ENCODE measurements around the gene WWC2. TPM values are rescaled to one million over a fixed set of nuclear protein-coding genes. Genes with fewer than 3 reads are reported as not detected.
"Not testable (repeated sequence)": the region's sequence is repeated elsewhere in the genome, so short reads cannot be mapped to it uniquely, and the experiment has no call there.

WWC2 gene
- total RNA-seq, 2 donors from 2014 or later = 4.3 to 6.8 TPM

GRCh38 chr4:183110244-183110643, 11.2 kb downstream of the WWC2 start:
- DNase-seq = no peak
- Histone ChIP-seq H3K36me3 (no peaks in the 10 kb centered on the region), H3K27ac (no peak overlapping the region), H3K9me3 (no peaks in the 10 kb centered on the region), H3K27me3 (no peaks in the 10 kb centered on the region), H3K9ac (ENCODE audit: low read depth in 2 of 2, low read length in 2 of 2) (no peak overlapping the region), H3K4me3 (no peak overlapping the region), H3K4me1 (no peaks in the 10 kb centered on the region)
- TF ChIP-seq, protein P1, sequence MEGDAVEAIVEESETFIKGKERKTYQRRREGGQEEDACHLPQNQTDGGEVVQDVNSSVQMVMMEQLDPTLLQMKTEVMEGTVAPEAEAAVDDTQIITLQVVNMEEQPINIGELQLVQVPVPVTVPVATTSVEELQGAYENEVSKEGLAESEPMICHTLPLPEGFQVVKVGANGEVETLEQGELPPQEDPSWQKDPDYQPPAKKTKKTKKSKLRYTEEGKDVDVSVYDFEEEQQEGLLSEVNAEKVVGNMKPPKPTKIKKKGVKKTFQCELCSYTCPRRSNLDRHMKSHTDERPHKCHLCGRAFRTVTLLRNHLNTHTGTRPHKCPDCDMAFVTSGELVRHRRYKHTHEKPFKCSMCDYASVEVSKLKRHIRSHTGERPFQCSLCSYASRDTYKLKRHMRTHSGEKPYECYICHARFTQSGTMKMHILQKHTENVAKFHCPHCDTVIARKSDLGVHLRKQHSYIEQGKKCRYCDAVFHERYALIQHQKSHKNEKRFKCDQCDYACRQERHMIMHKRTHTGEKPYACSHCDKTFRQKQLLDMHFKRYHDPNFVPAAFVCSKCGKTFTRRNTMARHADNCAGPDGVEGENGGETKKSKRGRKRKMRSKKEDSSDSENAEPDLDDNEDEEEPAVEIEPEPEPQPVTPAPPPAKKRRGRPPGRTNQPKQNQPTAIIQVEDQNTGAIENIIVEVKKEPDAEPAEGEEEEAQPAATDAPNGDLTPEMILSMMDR (IDR thresholded peaks at IDR 0.05) = no peak
- intact Hi-C loops (cut with DNase I) = no loop called here

DNA sequence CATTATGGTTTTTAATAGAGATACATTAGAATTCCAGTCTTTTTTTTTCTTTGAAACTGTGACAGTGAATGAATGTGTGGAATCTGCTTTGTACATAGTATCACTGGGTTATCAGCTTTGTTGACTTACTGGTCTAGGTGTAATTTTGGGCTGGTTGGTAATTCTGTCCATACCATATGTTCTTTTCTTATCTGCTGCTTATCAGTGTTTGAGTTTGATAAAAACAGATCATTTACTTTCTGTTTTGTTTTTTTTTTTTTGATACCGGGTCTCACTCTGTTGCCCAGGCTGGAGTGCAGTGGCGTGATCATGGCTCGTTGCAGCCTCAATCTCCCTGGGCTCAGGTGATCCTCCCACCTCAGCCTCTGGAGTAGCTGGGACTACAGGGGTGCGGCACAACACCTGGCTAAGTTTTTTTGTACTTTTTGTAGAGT, 12.4 kb downstream of the WWC2 start:
- no peaks in the 10 kb centered on the region for H3K27me3 ChIP-seq
- no peak overlapping the region for H3K9ac ChIP-seq (ENCODE audit: low read depth in 2 of 2, low read length in 2 of 2)
- H3K9me3 ChIP-seq = no peaks in the 10 kb centered on the region
- no peaks in the 10 kb centered on the region for H3K4me1 ChIP-seq
- no peak overlapping the region for H3K27ac ChIP-seq
- no peak for DNase-seq
- intact Hi-C loops (cut with DNase I) = no loop called here
- TF ChIP-seq, protein P1 (IDR thresholded peaks at IDR 0.05) = no peak
- H3K36me3 ChIP-seq = no peaks in the 10 kb centered on the region
- H3K4me3 ChIP-seq = no peak overlapping the region

GRCh38 chr4:183118141-183118540, 19.1 kb downstream of the WWC2 start:
- Histone ChIP-seq H3K9ac (ENCODE audit: low read depth in 2 of 2, low read length in 2 of 2) (no peak overlapping the region), H3K9me3 (no peaks in the 10 kb centered on the region), H3K36me3 (no peaks in the 10 kb centered on the region), H3K27me3 (no peaks in the 10 kb centered on the region), H3K4me1 (no peaks in the 10 kb centered on the region), H3K27ac (no peak overlapping the region), H3K4me3 (no peak overlapping the region)
- TF ChIP-seq, protein P1 (IDR thresholded peaks at IDR 0.05) = no peak
- DNase-seq = no peak
- intact Hi-C loops (cut with DNase I) = no loop called here

DNA sequence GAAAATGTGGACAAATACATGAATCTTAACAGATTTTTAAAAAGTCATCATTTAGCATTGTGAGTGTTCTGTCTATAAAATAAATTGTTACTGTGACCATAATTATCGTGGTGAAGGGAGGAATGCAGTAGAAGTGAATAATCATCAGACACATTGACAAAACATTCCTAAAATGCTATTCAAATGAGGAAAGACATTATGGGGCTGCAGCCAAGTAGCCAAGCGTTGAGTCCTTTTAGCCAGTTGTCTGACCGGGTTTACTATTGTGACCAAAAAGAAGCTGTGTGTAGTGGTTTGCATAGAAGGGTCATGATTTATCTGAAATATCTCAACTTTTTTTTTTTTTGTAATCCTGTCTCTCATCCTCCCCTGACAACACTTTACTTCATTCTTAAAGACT, 19.5 kb downstream of the WWC2 start:
- H3K27ac ChIP-seq = no peak overlapping the region
- H3K36me3 ChIP-seq = no peaks in the 10 kb centered on the region
- TF ChIP-seq, protein P1 (IDR thresholded peaks at IDR 0.05) = no peak
- no peaks in the 10 kb centered on the region for H3K4me1 ChIP-seq
- no peak overlapping the region for H3K4me3 ChIP-seq
- no peaks in the 10 kb centered on the region for H3K9me3 ChIP-seq
- no peak for DNase-seq
- intact Hi-C loops (cut with DNase I) = no loop called here
- H3K9ac ChIP-seq (ENCODE audit: low read depth in 2 of 2, low read length in 2 of 2) = no peak overlapping the region
- no peaks in the 10 kb centered on the region for H3K27me3 ChIP-seq

- H3K9ac ChIP-seq (ENCODE audit: low read depth in 2 of 2, low read length in 2 of 2); H3K4me1 ChIP-seq; DNase-seq; H3K4me3 ChIP-seq; H3K27ac ChIP-seq; H3K36me3 ChIP-seq; intact Hi-C loops (cut with DNase I); H3K9me3 ChIP-seq; H3K27me3 ChIP-seq: not testable (repeated sequence)
Measured at GRCh38 chr4:183121660-183122059, 22.6 kb downstream of the WWC2 start.

GRCh38 chr4:183124228-183124627, 25.2 kb downstream of the WWC2 start:
- H3K4me1 ChIP-seq = no peaks in the 10 kb centered on the region
- TF ChIP-seq, protein P1 (IDR thresholded peaks at IDR 0.05) = no peak
- intact Hi-C loops (cut with DNase I) = no loop called here
- H3K9ac ChIP-seq (ENCODE audit: low read depth in 2 of 2, low read length in 2 of 2) = no peak overlapping the region
- H3K36me3 ChIP-seq = no peaks in the 10 kb centered on the region
- DNase-seq = no peak
- no peaks in the 10 kb centered on the region for H3K27me3 ChIP-seq
- no peak overlapping the region for H3K27ac ChIP-seq
- H3K9me3 ChIP-seq = no peaks in the 10 kb centered on the region
- no peak overlapping the region for H3K4me3 ChIP-seq

All from colonic mucosa (tissue), 4 donors.